GM18502 (cell line): ENCODE data around the gene GCH1.
"Not testable (repeated sequence)": the region's sequence is repeated elsewhere in the genome, so short reads cannot be mapped to it uniquely, and the experiment has no call there.

Experiments used
- ATAC-seq: cut with Tn5 transposase; IDR thresholded peaks from one replicate; pipeline ENCODE4 v1.9.1; 2021; ENCODE audit warnings: mild to moderate bottlenecking; ENCODE audit not compliant: unreplicated experiment, poor library complexity

The GCH1 gene

DNA sequence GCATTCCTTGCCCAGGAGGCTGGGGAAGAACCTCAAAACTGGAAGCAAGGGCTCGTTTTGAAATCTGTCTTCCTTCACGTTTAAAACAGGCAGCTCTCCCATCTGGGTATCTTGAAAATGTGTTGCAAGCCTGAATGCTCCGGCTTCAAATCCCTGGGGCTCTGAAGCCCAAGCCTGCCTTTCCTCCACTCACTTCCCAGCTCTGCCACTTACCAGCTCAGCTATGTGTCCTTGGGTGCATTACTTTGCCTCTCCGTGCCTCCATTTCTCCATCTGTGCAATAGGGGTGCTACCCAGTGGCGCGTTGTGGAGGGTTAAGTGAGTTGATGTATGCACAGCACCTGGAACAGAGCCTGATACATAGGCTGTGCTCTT is 97.6 kb downstream of the GCH1 start:
- ATAC-seq = no peak

DNA sequence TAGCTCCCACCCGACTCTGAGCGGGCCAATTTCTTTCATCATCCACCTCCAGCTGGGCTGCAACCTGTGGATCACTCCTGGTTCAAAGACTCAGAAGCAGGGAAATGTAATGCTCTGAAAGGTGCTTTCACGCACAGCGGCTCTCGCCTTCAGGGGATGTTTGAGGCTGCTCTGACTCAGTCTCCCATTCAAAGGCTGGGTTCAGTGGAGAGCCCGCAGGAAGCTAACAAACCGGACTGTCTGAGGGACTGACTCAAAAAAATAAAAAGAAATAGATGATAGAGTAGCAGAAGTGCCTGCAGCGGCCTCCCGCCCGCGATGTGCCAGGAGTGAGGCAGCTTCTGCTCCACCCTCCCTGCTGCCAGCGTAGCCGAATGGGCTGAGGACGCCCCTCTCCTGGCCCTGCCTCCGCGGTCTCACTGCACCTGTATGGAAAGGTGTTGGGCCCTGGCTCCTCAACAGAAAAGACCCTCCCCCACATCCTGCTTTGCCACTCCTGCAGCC is 98.0 kb downstream of the GCH1 start:
- no peak for ATAC-seq

DNA sequence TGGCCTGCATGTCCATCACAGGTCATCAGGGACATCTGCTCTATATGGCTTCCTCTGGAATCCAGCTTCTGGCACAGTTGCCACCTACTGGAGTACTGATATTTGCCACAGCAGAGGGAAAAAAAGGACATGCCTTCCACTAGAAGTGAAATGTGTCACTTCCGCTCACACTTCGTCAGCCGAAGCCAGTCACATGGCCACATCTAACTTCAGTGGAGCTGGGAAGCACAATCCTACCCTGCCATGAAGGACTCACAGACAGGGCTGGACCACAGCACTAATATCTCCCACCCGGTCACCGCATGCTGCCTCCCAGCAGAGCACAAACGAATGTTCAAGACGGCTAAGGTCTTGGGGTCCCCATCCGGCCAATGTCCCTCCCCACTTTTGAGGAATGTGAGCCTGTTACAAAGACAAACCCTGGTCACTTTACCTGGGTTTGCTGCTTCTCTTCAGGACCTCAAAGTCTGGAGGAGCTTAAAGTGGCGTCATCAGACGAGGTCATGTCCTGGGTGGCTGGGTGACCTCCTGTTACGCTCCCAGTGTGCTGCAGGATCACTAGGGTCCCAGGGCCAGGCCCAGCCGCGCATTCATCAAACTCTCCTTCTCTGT is 98.6 kb downstream of the GCH1 start:
- no peak for ATAC-seq

DNA sequence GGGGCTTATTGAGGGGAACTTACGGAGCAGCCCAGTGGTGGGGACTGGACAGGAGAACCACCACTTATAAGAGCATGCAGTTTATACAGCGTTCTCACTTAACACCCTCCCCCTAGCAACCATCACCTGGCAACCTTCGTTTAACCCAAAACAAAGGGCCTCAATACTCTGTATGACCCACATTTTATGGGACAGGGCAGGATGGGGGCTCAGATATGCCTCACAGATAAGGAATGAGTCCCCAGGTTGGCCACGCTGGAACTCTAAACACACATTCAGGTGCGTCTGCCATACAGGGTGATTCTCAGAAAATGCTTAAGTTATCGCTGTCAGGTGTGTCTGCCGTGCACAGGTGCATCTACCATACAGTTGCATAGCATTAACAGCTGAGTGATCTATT is 99.2 kb downstream of the GCH1 start:
- no peak for ATAC-seq

DNA sequence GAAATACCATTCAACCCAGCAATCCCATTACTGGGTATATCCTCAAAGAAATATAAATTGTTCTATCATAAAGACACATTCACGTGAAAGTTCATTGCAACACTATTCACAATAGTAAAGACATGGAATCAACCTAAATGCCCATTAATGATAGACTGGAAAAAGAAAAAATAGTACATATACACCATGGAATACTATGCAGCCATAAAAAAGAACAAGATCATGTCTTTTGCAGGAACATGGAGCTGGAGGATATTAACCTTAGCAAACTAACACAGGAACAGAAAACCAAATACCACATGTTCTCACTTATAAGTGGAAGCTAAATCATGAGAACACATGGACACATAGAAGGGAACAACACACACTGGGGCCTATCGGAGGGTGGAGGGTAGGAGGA is 101.1 kb downstream of the GCH1 start:
- ATAC-seq = not testable (repeated sequence)

DNA sequence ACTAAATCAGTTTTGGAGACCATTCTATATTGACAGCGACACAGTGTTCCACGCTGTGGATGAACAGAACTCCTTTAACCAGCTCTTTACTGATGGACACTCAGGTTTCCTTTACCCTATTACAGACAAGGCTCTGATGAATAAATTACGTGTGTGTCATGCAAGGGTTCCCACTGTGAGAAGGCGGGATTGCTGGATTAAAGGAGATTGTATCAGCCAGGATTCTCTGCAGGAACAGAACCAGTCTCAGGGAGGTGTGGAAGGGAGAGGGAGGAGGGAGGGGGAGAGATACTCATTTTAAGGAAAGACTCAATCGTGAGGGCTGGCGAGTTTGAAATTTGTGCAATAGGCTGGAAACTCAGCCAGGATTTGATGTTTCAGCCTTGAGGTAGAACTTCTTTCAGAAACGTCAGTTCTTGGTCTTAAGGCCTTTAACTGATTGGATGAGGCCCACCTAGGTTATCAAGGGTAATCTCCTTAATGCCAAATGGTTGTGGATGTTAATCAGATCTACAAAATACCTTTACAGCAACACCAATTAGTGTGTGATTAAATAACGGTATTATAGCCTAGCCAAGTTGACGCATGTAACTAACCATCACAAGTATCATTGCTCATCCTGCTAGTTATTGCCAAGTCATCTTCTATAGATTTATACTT is 104.0 kb downstream of the GCH1 start:
- no peak for ATAC-seq

DNA sequence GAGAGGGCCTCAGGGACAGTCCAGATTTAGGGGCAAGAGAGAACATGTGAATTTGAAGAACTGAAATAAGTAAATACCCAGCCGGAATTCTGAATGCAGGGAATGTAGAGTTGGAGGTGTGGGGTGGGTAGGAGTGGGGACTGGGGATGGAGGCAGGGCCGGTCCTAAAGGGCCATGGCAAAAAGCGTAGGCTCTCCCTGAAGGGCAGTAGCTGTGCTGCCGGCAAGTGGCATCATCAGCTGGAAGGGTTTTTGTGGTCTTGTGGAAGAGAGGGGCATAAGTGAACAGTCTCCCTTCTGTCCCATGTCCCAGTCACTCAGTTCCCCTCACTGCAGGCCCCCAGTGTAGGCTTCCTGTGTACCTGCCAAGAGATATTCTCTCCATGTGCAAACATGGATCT is 104.6 kb downstream of the GCH1 start:
- no peak for ATAC-seq

DNA sequence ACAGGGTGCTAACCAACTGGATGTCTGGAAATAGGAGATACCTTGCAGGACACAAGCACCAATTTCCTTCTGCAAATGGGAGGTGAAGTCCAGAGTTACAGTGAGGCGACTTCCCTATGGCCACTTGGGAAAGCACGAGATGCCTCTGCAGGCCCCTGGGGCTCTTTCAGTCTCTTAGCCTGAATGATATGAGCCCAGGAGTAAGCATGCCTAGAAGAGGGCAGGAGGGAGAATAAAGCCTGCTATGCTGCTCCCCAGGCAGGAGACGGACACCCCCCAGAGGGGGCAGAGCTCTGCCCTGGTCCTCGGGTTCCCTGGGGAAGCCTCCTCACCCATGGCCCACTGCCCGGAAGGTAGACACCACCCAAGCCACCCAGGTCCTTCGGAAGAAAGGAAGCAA is 105.1 kb downstream of the GCH1 start:
- no peak for ATAC-seq

DNA sequence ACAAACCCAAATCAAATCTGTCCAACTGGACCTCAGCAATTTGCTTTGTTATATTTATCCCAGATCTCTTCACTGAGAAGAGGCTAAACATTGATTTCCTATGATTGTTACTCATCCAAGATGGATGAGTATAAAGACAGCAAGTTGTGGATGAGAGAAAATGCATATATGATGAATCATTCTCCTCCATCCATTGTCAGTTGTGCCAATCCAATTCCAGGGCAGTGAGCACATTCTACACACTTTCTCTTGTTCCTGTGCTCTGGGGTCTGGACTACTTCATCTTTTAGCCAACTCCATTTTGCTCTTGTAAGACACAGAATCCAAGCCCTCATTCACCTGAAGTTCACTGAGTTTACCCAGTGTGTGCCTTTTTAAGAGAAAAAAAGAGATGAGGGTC is 105.7 kb downstream of the GCH1 start:
- no peak for ATAC-seq

DNA sequence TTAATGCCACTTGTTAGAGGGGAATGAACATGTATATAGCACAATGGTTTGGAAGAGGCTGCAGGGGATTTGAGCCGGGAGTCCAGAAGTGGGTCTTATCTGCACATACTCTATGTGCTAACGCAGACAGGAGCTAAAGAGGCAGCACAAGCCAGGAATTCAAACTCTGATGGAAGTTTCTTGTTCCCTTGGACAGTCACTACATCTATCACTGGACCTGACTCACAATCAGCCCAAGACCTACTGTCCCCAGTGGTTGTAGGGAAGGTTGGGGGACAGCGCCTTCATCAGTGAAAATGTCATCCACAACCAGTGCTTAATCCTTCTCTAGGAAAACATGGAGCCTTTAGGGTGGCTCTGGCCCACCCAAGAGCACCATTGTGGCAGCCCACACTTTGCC is 107.8 kb downstream of the GCH1 start:
- ATAC-seq = no peak

DNA sequence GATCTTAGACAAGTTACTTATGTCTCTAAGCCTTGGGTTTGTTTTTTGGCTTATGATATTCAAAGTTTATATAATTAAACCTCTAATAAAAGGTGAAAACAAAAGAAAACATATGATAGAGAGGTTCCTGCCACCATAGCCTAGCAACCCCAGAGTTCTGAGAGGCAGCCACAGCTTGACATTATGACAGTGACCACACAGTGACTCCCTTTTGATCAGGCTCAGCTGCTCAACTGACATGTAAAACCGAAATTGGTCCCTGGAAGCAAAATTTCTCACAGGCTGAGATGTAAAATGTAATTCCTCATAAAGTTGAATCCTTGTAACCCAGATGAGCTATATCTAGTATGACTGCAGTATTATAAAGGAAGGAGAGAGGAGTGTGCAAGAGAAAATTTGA is 108.5 kb downstream of the GCH1 start:
- no peak for ATAC-seq

DNA sequence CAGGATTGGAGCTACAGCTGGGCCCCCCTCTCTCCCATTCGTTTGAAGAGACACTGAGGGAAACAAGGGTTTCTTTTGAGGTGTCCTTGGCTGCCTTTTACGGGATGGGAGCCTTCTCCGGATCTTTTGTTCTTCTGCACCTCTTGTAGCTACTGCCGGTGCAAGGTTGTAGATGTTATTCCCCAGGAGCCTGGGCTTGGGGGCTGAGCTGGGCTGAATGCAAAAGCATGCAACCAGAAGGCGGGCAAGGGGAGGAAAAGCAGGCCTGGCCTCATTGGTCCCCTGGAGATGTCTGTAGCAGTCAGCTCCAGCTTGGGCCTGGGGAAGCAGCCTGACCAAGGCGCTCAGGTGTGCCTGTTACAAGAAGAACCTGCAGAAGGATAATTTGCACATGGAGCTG is 110.3 kb downstream of the GCH1 start:
- no peak for ATAC-seq
